Stimulated activated CD4-positive, alpha-beta T cell treated with anti-CD3 and anti-CD28 coated beads, TNF-alpha, amount 100 ng/mL, for 4 hours (primary cell): ENCODE results near the gene NDUFS4.
"Not testable (repeated sequence)": the region's sequence is repeated elsewhere in the genome, so short reads cannot be mapped to it uniquely, and the experiment has no call there.

Experiments
- DNase-seq, 3 experiments: peaks; one replicate each; pipeline ENCODE4 v3.0.0-alpha.2; 2020; ENCODE audit warnings: low read depth in 3 of 3

Gene NDUFS4

DNA sequence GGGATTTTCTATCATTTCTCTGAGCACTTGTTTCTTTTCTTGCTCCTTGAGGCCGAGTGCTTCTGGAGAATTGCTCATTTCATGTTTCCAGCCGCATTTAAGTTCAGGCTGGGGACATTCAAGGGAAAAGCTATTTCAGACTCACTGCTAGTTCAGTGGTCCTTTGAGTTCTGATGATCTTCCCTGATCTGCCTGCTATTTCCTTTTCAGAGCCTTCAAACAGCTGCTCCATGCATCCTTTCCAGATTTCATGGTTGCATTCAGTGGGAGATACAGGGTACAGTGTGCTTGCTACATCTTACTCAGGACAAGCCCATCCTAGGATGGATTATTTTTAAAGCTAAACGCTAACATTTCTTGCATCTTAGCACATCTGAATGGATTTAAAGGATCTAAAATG lies 14.7 kb downstream of the NDUFS4 start:
- no peak for DNase-seq

DNA sequence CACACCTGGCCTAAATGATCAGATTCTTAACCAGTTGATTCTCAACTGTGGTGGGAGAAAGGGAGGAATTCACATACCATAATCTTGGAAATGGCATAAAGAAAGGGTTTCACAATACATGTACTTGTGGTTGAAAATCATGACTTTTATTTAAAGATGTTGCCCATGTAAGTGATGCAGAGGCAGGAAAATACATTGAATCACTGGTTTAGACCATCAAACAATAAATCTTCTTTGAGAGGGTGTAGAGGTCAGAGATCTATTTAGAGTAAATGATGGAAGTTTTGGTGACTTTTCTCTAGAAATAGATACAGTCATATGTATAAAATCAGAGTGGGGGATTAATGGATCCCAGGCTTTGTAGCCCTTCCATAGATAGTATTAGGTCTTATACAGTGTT lies 15.4 kb downstream of the NDUFS4 start:
- DNase-seq: no peak

DNA sequence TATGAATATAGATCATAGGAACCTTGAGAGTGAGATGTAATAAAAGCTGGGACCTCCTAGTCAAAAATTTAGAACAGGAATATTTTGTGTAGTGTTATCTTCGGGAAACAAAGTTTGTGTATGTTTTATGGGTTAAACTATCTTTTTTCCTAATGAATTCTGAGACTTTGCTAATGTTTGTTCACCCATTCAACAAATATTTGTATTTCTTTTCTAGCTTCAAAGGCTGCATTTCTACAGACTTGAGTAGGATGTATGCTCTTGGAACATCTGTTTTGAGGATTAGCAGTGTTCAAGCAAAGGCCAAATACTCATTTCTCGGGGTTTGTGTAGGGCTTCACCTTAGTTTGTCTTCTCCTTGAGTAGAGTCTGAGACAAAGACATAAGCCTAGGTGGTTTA lies 16.2 kb downstream of the NDUFS4 start:
- no peak for DNase-seq

DNA sequence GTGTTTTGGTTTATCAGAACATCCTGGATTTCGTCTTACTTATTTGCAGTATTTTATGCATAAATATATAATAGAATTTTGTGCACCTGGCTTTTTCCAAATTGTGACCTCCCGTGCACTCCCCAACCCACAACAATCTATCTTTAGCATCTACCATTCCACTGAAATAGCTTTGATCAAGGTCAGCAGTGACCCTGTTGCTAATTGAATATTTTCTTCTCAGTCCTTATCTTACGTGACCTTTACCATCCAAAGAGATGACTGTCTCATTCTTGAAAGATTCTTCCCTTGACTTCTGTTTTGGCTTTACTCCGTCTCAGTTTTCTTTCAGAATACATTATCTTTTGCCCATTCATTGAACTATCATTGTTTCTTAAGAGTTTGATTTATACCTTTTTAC lies 18.4 kb downstream of the NDUFS4 start:
- DNase-seq: no peak

DNA sequence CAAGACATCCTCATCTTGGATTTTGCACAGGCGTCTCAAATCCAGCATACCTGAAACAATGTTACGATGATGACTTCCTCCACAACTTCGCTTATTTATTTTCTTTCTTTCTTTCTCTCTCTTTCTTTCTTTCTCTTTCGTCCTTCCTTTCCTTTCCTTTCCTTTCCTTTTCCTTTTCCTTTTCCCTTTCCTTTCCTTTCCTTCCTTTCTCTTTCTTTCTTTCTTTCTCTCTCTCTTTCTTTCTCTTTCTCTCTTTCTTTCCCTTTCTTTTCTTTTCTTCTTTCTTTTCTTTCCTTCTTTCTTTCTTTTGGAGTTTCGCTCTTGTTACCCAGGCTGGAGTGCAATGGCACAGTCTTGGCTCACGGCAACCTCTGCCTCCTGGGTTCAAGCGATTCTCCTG lies 20.1 kb downstream of the NDUFS4 start:
- DNase-seq: no peak

DNA sequence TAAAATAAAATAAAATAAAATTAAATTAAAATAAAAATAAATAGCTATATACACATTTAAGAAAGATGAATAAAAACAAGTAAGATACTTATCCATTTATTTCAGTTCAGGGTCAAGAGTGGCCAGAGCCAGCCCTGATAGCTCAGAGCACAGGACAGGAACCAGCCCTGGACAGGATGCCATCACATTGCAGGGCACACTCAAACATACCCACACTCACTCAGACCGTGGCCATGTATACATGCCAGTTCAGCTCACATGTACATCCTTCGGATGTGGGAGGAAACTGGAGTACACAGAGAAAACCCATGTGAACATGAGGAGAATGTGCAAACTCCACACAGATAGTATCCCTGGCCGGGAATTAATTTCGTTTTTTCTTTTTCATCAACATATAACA lies 21.8 kb downstream of the NDUFS4 start:
- no peak for DNase-seq

DNA sequence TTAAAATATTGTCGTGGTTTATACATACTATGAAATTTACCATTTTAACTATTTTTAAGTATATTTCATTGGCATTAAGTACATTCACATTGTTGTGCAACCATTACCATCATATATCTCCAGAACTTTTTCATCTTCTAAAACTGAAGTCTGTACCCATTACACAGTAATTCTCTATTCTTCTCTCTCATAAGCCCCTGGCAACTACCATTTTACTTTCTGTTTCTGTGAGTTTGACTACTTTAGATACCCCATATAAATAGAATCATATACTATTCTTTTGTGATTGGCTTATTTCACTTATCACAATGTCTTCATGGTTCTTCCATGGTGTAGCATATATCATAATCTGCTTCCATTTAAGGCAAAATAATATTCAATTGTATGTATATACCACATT lies 30.3 kb downstream of the NDUFS4 start:
- no peak for DNase-seq

DNA sequence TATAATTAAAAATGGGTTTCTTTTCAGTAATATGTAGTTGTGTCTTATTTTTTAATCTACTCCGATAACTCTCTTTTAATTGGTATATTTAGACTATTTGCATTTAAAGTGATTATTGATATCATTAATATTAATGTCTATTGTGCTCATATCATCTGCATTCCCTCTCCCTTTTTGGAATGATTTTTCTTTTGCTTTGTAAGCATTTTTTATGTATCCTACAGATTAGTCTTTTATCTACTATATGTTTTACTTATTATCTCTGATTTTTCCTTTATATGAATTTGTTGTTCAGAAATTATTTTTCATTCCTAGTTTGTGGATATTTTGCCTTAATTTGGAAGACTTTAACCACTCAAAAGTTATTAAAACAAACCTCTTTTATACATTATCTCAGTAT lies 34.0 kb downstream of the NDUFS4 start:
- DNase-seq: no peak

DNA sequence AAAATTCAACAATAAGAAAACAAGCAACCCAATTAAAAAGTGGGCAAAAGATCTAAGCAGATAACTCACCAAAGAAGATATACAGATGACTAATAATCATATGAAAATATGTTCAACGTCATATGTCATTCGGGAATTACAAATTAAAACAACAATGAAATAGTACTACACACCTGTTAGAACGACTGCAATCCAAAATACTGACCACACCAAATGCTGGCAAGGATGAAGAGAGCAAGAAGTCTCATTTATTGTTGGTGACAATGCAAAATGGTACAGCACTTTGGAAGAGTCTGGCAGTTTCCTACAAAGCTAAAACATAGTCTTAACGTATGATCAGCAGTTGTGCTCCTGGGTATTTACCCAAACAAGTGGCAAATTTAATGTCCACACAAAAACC lies 37.5 kb downstream of the NDUFS4 start:
- DNase-seq: no peak

DNA sequence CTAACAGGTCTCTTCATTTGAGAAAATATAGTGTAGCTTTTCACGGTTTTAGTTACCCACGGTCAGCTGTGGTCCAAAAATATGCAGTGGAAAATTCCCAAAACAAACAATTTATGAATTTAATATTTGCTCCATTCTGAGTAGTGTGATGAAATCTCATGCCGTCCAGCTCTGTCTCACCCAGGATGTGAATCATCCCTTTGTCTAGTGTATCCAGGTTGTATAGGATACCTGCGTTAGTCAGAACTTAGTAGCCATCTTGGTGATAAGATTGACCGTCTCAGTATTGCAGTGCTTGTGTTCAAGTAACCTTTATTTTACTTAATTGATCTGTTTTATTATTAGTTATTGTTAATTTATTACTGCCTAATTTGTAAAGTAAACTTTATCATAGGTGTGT lies 41.1 kb downstream of the NDUFS4 start:
- DNase-seq: no peak

DNA sequence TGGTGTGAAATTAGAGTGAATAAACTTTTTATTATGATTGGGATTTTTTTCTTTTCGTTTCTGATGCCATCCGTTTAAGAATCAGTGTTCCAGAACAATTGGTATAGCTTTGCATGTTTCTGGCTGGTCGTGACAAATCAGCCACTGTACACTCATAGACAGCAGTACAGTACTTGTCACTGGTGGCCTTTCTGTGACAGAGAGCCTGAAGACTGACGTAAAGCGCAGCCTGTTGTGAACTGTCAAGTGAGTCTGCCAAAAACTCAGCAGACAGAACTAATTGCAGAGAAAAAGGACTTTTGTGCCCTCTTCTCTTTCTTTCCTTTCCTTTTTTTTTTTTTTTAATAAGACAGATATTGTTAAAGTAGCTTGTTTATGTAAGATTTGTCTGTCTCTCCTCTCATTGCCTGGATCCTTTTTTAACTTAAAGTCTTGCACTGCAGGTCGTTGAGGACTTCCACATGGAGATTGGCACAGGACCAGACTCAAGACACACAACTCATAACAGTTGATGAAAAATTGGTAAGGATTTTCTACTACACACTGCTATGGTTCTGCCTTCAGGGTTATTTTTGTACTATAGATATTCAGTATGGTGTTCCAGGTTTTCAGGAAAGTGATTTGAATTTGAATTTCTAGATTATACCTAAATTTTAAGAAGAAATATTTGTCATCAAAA lies 42.7 kb downstream of the NDUFS4 start:
- DNase-seq: no peak

DNA sequence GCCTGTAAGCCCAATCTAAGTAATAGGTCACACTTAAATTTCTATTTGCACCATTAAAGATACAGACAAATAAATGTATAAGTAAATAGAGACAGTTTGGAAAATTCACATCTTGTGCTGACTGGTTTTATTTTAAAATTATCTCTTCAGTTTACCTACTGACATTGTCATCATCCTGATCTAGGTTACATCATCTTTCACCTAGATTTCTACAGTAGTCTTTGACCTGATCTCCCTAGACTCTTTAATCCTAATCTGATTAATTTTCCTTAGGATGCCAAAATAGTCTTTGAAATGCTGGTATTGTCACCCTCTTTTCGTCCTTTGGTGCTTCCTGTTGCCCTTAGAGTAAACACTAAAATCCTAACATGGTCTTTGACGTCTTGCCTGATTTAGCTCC lies 43.9 kb downstream of the NDUFS4 start:
- no peak for DNase-seq

DNA sequence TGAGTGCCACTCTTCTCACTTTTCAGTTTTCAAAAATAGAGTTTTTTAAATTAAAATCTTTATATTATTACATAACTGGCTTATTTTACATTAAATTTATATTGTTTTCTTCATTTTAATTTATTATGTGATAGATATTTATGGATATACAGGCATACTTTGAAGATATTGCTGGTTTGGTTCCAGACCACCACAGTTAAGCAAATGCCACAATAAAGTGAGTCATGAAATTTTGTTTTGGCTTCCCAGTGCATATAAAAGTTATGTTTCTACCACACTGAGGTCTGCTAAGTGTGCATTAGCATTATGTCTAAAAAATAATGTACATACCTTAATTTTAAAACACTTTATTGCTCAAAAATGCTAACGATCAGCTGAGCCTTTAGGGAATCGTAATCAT lies 47.4 kb downstream of the NDUFS4 start:
- no peak for DNase-seq

DNA sequence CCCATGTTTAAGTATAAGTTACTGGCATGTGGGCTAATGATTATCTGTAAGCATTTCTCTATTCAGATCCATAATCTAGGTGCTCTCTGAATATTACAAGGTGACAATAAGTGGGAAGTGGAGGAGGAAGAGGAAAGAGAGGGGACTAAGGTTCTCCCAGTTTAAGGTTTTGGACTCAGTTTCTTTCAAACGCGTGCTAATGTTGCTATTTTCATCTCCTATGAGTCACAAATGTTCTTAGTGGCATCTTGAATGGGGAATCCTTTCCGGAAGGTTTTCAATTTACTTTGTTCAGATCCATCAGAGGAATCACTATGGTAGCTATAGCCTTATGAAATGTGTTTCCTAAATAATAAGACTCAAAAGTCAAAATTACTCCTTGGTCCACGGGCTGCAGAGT lies 48.5 kb downstream of the NDUFS4 start:
- not testable (repeated sequence) for DNase-seq

DNA sequence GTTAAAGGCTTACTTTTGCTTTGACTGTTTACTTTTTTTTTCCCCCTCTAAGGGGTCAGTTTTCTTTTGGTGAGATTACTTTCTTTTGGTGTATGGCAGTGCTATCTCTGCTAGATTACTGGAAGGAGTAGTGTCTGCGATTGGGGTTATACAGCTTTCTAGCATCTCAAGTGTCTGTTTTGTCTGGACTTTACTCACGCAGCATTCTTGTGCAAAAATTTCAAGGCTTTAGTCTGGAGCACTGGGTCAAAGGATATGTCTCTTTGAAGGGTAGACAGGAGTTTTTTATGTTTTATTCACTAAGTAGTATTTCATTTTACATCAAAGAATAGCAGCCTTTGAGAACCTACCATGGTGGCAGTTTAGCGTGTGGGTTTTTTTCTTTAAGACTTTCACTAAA lies 52.6 kb downstream of the NDUFS4 start:
- no peak for DNase-seq

DNA sequence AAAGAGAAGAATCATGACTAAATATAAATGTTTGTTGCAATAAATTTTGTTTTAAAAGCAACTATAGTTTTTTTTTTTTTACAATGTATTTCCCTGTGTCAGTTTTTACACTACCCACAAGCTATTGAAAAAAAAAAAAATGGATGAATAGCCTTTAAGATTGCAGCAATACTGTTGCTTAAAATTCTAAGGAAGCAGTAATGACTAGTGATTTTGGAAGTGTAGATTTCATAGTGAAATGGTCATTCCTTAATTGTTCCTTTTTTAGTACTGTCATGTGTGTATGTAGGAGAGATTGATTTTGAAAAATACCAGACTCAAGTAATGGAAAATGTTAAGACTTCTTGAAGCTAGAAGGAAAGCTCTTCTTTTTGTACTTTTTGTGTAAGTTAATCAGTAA lies 53.1 kb downstream of the NDUFS4 start:
- DNase-seq: no peak

DNA sequence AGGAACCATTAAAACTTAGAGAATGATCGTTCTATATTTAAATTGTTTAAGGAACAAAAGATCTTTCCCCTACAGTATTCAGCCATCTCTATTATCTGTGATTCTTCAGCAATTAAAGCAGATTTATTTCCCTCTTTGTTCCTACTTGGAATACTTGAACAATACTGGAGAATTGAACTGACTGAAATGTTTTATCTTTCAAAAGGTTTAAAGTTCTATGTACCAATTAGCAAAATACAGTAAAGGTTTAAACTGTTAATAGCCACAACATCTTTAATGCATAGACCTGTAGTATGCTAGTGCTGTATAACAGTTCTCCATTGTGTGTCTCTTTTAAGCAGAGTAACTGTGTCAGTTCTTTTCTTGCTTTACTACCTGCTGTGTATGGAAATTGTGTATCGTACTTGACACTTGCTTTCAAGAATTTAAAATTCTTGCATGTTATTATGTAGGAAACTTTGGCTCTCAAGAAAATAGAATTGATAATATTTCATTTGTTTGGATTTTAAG lies 54.0 kb downstream of the NDUFS4 start:
- DNase-seq: no peak

DNA sequence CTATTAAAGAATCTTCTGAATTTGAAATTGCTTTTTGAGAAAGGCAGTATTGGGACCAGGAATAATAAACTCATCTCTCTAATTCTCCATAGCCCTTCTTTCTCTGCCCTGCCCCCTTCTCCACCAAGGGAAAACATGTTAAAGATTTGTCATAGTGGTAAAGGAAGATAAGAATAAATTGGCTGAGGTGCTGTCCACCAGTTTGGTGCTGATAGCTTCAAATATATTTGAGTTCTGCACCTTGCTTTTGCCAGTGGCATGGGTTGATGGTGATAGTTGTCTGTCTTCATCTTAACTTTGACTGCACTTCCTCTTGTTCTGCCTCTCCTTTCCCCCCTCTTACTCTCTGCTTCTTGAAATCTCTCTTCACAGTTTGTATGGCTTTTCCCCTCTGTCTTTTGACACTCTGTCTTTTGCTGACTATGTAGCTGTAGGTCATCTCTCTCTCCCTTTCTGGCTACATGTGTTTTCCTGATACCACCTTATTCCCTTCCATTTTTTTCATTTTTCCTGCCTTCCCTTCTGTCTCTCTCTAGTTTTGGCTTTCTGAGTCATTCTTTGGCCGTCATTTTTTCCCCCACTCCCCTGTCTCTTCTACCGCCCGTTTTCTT lies 56.6 kb downstream of the NDUFS4 start:
- DNase-seq: no peak

DNA sequence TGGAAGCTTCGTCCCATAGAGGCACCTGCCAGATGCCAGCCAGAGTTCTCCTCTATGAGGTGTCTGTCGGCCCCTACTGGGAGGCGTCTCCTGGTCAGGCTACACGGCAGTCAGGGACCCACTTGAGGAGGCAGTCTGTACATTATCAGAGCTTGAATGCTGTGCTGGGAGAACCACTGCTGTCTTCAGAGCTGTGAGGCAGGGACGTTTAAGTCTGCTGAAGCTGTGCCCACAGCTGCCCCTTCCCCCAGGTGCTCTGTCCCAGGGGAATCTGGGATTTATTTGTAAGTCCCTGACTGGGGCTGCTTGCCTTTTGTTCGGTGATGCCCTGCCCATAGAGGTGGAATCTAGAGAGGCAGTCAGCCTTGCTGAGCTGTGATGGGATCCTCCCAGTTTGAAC lies 70.8 kb downstream of the NDUFS4 start:
- no peak for DNase-seq

DNA sequence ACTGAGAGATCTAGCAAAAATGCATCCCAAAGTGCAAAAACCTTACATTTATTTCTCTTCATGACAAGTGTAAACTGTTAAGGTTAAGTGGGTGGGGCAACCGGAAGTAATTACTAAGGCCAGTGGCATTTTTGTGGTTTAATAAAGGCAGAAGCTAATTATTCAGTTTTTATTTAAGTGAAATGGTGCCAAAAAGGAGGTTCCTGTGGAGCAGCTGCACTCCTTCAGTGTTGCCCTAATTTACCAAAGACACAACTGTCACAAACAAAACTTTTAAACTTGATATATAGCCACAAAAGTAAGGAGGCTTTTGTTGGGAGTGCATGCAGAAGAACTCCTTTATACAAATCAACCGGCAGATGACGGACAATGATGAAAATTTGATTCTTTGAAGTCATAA lies 81.6 kb downstream of the NDUFS4 start:
- DNase-seq: no peak

DNA sequence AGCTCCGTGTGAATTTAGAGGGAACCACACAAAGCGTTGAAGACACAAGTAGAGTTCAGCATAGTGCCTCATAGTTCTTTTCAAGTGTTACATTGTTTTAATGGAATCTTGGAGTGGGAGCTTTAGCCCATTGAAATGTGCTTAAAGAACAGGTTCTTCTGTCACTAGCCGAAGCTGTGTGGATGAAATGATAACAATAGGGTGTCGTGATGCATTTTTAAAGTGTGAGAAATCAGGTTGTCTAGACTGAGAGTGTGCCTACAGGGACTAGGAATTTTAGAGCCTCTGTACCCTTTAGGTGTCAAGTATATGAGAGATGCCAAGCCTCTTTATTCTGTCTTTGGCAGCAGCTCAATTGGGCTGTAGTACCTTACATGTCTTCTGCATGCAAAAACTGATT lies 83.0 kb downstream of the NDUFS4 start:
- DNase-seq: no peak

DNA sequence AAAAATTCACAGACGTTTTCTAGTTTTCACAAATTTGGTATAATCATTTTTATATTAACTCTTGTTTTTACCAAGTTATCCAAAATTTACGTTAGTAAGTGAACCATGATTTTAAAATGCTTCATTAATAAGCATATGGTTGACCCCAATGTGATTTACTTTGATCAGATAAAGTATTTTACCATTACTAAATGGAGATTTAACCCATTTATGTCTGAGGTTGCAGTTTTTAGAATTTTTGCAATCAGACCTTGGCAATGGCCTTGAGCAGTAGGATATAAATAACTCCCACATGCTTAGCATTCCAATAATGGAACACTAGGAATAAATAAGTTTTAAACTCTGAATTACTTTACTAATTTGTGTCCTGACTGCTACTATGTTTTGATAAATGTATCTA lies 84.6 kb downstream of the NDUFS4 start:
- no peak for DNase-seq

DNA sequence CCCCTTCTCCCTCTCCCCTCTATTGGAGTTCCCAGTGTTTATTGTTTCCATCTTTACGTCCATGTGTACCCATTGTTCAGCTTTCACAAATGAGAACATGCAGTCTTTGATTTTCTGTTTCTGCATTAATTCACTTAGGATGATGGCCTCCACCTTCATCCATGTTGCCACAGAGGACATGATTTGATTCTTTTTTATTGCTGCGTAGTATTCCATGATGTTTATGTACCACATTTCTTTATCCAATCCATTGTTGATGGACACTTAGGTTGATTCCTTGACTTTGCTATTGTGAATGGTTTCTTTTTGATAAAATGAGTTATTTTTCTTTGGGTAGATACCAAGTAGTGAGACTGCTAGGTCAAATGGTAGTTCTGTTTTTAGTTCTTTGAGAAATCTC lies 88.9 kb downstream of the NDUFS4 start:
- DNase-seq: no peak

DNA sequence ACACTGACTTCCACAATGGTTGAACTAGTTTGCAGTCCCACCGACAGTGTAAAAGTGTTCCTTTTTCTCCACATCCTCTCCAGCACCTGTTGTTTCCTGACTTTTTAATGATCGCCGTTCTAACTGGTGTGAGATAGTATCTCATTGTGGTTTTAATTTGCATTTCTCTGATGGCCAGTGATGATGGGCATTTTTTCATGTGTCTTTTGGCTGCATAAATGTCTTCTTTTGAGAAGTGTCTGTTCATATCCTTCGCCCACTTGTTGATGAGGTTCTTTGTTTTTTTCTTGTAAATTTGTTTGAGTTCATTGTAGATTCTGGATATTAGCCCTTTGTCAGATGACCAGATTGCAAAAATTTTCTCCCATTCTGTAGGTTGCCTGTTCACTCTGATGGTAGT lies 100.1 kb downstream of the NDUFS4 start:
- DNase-seq: not testable (repeated sequence)
